DND-41 (cell line): ENCODE results near the gene SMURF2.

Experiments
- CTCF ChIP-seq: IDR thresholded peaks from 2 replicates; pipeline ENCODE4 v1.5.1; 2012; ENCODE audit warnings: borderline replicate concordance, low read length, moderate library complexity, mild to moderate bottlenecking; ENCODE audit not compliant: poor library complexity, severe bottlenecking; ENCODE audit errors: extremely low read depth
- EZH2 ChIP-seq: IDR thresholded peaks from 3 replicates; pipeline ENCODE4 v1.6.1; 2012; ENCODE audit warnings: borderline replicate concordance, low read depth, mild to moderate bottlenecking, moderate library complexity, low read length, inconsistent platforms; ENCODE audit not compliant: severe bottlenecking

GRCh38 chr17:64630309-64631223 lies 31.5 kb downstream of the SMURF2 start:
- TF ChIP-seq EZH2 (no peak), CTCF (no peak)
